D721Med (cell line): ENCODE measurements around the gene POT1.

ENCODE experiments used
- DNase-seq: peaks from one replicate; pipeline ENCODE4 v3.0.0; 2011; ENCODE audit warnings: low spot score; ENCODE audit not compliant: insufficient read length
- FAIRE-seq: peaks from 2 replicates; lab custom pipeline; 2011; peaks lifted over from hg19 to GRCh38; lab: Jason Lieb, UNC
- CTCF ChIP-seq: IDR thresholded peaks from 2 replicates; pipeline ENCODE4 v1.5.1; 2012; ENCODE audit warnings: mild to moderate bottlenecking, control low read depth; ENCODE audit not compliant: insufficient read depth; ENCODE audit errors: missing control alignments

POT1 gene

DNA sequence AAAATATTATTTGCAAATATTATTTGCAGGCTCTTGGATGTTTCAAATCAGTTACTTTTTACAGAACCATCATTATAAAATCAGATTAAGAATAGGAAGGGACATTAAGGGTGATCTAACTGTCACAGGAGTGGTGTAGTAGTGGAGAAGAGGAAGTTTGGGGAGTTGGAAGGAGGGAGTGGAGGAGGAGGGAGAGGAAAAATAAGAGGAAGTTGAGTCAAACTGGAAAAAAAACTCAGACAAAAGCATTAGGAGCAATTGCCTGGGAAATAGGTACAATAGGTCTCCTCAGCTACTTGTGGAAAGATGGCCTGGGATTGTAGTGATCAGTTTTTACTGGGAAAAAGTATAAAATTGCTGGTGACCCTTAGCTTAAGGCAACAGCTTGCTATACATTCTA is 86.3 kb downstream of the POT1 start:
- DNase-seq (no peak), FAIRE-seq (no peak)
- TF ChIP-seq CTCF = no peak

DNA sequence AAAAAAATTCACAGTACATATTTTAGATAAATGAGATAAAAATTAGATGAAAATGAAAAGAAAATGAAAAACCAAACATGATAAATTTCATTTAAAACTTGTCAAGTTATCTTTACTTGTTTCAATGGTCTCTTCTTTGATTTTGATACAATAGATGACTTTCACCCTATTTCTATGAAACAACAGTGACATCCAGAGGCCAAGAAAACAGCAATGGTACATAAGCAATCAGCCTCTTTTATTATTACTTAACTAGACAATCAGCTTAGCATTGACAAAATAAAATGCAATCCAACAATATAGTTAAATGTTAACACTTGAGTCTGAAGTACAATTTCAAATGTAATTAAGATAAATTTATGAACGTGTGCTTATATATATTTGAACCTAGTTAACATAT is 89.2 kb downstream of the POT1 start:
- no peak for DNase-seq
- peak; percentile 6 for FAIRE-seq
- peak; percentile 30 for TF ChIP-seq CTCF

GRCh38 chr7:124839687-124840086 is 89.9 kb downstream of the POT1 start:
- no peak for DNase-seq
- no peak for FAIRE-seq
- no peak for TF ChIP-seq CTCF

- no peak for DNase-seq
- TF ChIP-seq CTCF = no peak
- FAIRE-seq = no peak
Observed at GRCh38 chr7:124836173-124836572, 93.5 kb downstream of the POT1 start.

DNA sequence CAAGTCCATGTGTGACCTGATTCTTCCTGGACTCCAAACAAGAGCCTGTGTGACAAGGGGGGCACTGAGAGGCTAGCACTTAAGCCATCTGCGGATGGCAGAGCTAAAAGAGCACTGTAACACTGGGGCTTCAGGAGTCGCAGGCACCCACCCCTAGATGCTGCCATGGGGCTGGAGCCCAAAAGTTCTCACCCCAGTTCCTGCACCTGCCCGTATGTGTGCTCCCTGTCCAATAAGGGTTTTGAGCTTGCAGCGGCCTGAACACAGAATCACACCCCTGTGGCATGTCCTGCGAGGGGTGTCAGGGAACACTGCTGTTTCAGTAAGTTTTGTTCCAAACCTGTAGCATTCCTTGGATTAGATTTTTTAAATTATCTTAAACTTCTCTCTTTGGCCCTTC is 110.8 kb downstream of the POT1 start:
- FAIRE-seq = no peak
- DNase-seq = no peak
- no peak for TF ChIP-seq CTCF

DNA sequence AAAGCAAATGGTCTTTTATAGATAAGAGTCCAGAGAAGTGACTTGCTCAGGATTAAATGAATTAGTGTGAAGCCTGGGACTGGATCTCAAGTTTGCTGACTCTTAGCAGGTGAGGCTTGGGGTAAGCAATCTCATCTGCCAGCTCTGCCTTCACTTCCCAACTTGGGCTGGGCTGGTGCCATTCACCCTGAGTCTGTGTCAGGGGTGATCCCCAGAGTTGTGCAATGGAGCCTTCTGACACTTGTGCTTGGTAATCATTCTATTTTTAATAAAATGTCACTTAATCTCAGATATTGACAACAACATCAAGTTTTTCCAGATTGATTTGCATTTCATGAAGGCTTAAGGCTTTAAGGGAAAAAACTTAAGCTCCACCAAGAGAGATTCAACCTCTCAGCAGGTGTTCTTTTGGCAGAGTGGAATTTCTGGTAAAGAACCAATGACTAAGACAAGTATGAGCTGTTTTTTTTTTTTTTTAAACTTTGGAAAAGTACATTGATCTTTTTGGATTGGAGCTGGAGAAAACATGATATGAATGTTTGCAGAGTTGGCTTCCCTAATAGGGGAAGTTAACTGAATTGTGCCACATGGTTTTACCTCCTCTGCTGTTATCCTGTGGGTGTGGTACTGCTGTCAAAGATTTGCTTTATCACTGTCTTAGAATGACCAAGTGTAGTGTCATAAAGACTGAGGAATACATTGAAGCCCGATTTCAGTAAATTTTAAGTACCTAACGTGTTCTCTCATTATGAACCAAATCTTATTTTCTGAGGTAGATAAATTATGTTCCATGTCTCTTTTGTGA is 115.4 kb downstream of the POT1 start:
- TF ChIP-seq CTCF = no peak
- DNase-seq (no peak), FAIRE-seq (no peak)

GRCh38 chr7:124812764-124813163 is 116.9 kb downstream of the POT1 start:
- FAIRE-seq = no peak
- DNase-seq = no peak
- TF ChIP-seq CTCF = no peak
